DMS153 (cell line): ENCODE data around the gene NLRP7.
"Not testable (repeated sequence)": the region's sequence is repeated elsewhere in the genome, so short reads cannot be mapped to it uniquely, and the experiment has no call there.

Experiments used
- DNase-seq: peaks from one replicate; lab custom pipeline; 2025; lab: John Stamatoyannopoulos, UW

The NLRP7 gene

GRCh38 chr19:54919646-54920563 is 27.4 kb downstream of the NLRP7 start:
- not testable (repeated sequence) for DNase-seq

DNA sequence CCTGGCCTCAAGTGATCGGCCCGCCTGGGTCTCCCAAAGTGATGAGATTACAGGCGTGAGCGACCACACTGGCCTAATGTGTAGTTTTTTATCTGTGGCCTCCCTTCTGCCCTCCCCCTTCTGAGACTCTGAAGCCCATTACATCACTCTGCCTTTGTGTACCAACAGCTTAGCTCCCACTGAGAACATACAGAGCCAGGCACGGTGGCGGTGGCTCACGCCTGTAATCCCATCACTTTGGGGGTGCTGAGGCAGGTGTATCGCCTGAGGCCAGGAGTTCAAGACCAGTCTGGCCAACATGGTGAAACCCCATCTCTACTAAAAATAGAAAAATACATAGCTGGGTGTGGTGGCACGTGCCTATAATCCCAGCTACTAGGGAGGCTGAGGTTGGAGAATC is 28.8 kb downstream of the NLRP7 start:
- DNase-seq, result no peak

- no peak for DNase-seq
Observed at GRCh38 chr19:54916822-54917221, 30.5 kb downstream of the NLRP7 start.

GRCh38 chr19:54907899-54908298 is 39.4 kb downstream of the NLRP7 start:
- DNase-seq, result not testable (repeated sequence)

DNA sequence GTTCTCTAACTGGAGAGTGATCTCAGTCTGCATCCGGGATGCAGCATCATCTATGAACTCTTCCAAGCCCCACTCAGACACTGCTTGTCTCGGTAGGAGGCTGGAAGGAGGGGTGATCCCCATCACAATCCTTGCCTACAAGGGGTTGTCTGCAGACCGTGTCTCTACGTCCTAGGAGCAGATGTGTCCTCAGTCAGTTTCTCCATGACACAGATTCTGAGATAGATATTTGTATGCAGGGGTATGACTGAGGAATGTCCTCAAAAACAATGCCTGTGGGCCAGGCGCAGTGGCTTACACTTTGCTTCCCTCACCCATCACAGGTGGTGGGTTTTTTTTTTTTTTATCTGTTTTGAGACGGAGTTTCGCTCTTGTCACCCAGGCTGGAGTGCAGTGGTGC is 40.5 kb downstream of the NLRP7 start:
- no peak for DNase-seq

DNA sequence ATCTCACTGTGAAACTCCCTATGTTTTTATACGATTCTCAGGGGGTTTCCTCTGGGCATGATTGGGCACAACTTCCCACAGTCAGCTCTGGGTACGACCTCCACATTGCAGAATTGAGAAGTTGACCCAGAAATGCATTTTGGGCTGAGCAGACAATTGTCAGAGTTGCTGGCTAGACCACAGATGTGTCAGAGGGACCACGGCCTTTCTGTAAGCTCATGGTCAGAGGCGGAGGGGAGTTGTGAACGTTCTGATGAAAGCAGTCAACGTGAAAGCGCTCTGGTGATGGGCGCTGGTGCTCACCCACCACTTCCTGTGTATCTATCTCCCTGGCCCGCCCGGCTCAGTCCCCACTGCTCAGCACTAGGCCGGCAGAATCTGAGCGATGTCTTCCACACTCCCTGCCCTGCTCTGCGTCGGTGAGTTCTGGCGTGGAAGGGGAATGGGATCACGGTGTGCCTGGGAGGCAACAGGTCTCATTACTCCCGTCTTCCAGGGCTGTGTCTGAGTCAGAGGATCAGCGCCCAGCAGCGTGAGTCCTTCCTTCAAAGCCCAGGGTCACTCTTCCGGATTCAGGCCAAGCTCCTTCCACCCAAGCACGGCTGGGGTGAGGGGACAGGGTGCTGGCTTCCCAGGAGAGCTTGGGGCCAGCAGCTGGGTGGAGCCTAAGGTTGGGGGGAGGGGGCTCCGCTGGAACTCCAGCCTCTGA is 41.4 kb downstream of the NLRP7 start, which contains the start of gene NCR1:
NCR1 (plus strand) TSS at position 346 of the 709 bp plus-strand sequence; CDS start at position 386, 40 bp downstream.
- no peak for DNase-seq

GRCh38 chr19:54905421-54905802 is 41.9 kb downstream of the NLRP7 start:
- DNase-seq, result no peak

DNA sequence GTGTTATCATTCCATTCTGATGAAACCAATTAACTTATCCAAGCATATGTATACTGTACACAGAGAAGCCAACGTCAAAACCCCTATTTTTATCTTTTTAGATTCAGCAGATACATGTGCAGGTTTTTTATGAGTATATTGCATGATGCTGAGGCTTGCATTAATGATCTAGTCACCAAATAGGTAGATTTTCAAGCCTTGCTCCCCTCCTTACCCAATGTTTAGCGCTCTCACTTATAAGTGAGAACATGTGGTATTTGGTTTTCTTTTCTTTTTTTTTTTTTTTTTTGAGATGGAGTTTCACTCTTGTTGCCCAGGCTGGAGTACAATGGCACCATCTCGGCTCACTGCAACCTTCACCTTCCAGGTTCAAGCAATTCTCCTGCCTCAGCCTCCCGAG is 43.1 kb downstream of the NLRP7 start:
- not testable (repeated sequence) for DNase-seq

DNA sequence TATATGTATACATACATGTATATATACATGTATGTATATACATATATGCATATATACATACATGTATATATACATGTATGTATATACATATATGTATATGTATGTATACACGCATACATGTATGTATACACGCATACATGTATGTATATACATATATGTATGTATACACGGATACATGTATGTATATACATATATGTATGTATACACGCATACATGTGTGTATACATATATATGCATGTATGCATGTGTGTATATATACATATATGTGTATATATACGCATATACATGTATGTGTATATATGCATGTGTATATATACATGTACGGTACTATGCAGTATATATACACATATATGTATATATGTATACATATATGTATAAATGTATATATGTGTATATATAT is 44.0 kb downstream of the NLRP7 start:
- DNase-seq, result no peak

DNA sequence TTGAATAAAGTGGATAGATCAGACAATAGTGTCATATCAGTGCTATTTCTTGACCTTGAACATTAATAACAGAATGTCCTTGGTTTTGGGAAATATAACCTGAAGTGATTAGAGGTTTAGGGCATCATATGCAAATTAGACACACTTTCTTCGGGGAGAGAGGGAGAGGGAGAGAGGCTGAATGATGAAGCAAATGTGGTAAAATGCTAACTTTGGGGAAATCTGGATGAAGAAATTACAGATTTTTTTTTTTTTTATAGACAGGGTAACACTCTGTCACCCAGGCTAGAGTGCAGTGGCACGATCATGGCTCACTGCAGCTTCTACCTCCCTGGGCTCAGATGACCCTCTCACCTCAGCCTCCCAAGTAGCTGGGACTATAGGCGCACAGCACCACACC is 45.3 kb downstream of the NLRP7 start:
- no peak for DNase-seq

DNA sequence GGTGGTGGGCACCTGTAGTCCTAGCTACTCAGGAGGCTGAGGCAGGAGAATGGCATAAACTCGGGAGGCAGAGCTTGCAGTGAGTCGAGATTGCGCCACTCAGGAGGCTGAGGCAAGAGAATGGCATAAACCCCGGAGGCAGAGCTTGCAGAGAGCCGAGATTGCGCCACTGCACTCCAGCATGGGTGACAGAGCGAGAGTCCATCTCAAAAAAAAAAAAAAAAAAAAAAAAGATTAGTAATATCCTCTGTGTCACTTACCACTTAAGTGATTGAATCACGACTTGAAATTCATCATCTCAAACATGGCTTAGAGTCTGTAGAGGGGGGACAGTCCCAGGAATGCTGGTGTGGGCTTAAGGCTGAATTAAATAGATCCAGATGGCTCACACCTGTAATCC is 46.2 kb downstream of the NLRP7 start:
- not testable (repeated sequence) for DNase-seq

GRCh38 chr19:54899646-54900045 is 47.7 kb downstream of the NLRP7 start:
- DNase-seq, result not testable (repeated sequence)

- DNase-seq, result not testable (repeated sequence)
Observed at GRCh38 chr19:54898685-54899084, 48.6 kb downstream of the NLRP7 start.

DNA sequence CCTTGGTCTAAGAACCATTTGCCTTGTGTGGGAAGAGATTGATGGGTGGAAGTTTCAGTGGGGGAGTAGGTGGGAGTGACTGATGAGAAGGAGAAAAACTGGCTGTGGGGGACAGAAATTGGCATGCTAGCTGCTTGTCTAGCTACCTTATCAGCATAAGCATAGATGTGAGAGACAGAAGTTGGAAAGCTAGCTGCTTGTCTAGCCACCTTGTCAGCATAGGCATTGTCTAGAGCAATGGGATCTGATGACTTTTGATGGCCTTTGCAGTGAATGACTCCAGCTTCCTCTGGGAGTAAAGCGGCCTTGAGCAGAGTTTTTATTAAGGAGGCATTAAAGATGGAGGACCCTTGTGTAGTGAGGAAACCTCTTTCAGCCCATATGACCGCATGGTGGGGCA is 51.3 kb downstream of the NLRP7 start:
- DNase-seq, result no peak

- DNase-seq, result not testable (repeated sequence)
Observed at GRCh38 chr19:54894106-54894505, 53.2 kb downstream of the NLRP7 start.

DNA sequence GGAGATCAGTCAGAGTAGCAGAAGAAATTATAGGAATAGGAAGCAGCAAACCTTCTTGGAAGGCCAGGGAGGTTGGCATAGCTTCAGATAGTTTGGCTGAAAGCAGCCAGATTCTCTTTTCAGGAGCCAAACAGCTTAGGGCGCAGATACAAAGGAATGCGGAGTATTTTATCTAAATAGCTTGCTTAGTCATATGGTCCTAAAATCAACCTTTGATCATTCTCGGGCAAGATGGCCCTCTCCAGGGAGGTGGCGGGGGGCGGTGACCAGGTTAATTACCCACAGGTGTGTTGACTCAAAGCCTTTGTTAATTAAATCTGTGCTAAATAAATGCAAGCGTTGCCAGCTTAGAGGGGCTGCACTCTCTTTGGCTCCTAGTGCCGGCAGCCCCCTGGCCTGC is 53.9 kb downstream of the NLRP7 start:
- DNase-seq, result no peak

GRCh38 chr19:54889566-54889965 is 57.8 kb downstream of the NLRP7 start:
- no peak for DNase-seq

DNA sequence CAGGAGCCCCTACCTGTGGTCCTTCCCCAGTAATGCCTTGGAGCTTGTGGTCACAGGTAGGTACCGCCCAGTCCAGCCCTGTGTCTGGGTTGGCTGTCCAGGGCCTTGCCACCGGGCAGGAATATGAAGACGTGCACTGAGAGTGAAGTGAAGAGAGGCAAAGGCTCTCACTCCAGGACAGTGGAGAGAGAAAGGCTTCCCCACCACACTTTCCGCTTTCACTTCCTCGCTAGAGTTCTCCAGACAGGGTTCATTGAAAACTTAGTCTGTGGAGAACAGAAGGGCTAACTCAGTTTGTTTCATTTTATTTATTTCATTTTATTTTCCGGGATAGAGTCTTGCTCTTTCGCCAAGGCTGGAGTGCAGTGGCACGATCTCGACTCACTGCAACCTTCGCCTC is 59.1 kb downstream of the NLRP7 start:
- no peak for DNase-seq

- no peak for DNase-seq
Observed at GRCh38 chr19:54883228-54883627, 64.1 kb downstream of the NLRP7 start.

DNA sequence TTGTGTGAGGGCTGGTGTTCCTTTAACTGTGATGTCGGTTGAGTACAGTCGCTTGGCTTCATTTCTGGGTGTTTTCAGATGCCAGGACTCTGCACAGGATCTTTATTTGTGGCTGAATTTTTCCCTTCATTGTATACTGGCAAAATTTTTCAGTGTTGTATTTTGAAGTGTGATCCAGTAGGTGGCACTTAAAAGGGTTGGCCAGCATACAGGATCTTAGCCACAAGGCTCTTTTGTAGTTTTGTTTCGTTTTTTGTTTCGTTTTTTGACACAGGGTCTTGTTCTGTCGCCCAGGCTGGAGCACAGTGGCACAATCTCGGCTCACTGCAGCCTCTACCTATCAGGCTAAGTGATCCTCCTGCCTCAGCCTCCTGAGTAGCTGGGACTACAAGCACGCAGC is 64.6 kb downstream of the NLRP7 start:
- DNase-seq, result no peak

DNA sequence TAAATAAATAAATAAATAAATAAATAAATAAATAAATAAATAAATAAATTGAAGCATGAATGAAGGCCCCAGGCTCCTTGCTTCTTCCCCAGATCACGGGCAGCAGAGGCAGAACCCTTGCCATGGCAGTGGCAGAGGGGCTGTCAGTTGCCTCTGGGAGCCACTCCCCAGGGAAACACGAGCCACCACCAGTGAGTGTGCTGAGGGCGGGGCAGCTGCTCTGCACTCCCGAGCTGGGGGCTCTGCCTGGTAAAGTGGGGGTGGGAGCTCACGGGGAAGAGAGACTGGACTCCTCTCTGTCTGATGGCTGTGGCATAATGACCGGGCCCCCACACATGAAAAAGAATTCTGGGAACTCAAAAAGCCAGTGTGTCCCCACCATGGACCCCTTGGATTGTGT is 65.4 kb downstream of the NLRP7 start:
- DNase-seq, result no peak

DNA sequence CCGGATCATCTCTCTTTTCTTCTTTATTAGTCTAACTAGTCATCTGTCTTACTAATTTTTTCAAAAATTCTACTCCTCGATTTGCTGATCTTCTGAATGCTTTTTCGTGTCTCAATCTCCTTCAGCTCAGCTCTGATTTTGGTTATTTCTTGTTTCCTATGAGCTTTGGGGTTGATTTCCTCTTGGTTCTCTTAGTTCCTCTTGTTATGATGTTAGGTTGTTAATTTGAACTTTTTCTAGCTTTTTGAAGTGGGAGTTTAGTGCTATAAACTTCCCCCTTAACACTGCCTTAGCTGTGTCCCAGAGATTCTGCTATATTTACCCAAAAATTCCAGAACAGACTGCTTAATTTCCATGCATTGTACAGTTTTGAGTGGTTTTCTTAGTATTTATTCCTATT is 69.9 kb downstream of the NLRP7 start:
- DNase-seq, result no peak

DNA sequence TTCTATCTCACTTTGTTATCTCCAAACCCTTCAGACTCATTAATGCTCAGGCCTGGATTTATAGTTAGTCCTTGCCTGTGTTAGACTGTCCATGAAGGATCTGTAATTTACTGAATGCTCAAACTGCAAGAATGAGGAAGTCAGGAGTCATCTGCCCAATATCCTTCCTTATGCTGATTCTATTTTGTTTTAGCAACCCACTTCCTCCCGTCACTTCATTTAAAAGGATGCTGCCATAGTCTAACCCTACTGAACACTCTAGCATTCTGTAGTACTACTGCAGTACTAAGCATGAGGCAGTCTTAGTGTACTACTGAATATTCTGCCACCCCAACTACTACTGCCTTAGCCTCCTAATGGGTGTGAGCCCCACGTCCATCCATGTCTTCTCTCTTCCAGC is 71.8 kb downstream of the NLRP7 start:
- DNase-seq, result no peak
